ENCODE measurements around the gene PCLAF.

DNA sequence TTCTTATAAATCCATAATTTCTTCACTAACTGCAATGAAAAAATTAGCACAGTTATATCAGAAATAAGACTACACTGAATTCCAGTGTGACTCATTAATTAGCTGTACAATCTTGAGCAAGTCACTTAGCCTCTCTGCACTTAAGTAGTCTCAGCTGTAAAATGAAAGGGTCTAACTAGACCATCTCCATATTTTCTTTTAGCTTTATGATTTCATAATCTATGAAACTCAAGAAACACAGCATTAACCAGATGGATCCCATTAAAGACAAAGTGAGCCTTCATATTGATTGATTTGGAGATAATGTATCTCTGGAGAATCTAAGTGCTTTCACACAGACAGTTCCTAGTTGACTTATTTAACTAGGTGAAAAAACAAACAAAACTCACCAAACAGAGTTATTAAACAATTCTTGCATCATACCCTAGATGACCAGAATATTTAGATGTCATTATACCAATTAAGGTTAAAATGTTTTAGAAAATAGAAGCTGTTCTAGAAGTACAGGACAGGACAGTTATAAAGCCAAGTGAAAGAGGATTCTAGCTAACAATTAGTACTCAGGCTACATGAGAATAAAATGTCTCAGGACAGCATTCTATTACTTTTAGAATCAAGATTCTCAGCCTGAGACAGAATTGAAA lies 36.5 kb downstream of the PCLAF start:
- TF ChIP-seq, protein P1, sequence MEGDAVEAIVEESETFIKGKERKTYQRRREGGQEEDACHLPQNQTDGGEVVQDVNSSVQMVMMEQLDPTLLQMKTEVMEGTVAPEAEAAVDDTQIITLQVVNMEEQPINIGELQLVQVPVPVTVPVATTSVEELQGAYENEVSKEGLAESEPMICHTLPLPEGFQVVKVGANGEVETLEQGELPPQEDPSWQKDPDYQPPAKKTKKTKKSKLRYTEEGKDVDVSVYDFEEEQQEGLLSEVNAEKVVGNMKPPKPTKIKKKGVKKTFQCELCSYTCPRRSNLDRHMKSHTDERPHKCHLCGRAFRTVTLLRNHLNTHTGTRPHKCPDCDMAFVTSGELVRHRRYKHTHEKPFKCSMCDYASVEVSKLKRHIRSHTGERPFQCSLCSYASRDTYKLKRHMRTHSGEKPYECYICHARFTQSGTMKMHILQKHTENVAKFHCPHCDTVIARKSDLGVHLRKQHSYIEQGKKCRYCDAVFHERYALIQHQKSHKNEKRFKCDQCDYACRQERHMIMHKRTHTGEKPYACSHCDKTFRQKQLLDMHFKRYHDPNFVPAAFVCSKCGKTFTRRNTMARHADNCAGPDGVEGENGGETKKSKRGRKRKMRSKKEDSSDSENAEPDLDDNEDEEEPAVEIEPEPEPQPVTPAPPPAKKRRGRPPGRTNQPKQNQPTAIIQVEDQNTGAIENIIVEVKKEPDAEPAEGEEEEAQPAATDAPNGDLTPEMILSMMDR (IDR thresholded peaks at IDR 0.05 in 8 of 11, conservative IDR thresholded peaks at IDR 0.05 in 3 of 11), result no peak
- no peak for TF ChIP-seq POLR2A (IDR thresholded peaks at IDR 0.05)
